DMS153 (cell line): ENCODE data around the gene BUB3.
"Not testable (repeated sequence)": the region's sequence is repeated elsewhere in the genome, so short reads cannot be mapped to it uniquely, and the experiment has no call there.

ENCODE experiments used
- DNase-seq: peaks from one replicate; lab custom pipeline; 2025; lab: John Stamatoyannopoulos, UW

The BUB3 gene

GRCh38 chr10:123154711-123155505 lies 706 bp downstream of the BUB3 start:
- DNase-seq: no peak

- DNase-seq: no peak
Measured at GRCh38 chr10:123156078-123156477, 1.9 kb downstream of the BUB3 start.

GRCh38 chr10:123157210-123157609 lies 3.0 kb downstream of the BUB3 start:
- DNase-seq: no peak

- DNase-seq: no peak
Measured at GRCh38 chr10:123158682-123159081, 4.5 kb downstream of the BUB3 start.

GRCh38 chr10:123160311-123160980 lies 6.2 kb downstream of the BUB3 start:
- no peak for DNase-seq

GRCh38 chr10:123164319-123164718 lies 10.1 kb downstream of the BUB3 start:
- no peak for DNase-seq

- DNase-seq: no peak
Measured at GRCh38 chr10:123165445-123166072, 11.4 kb downstream of the BUB3 start.

GRCh38 chr10:123166618-123167017 lies 12.4 kb downstream of the BUB3 start:
- no peak for DNase-seq

- no peak for DNase-seq
Measured at GRCh38 chr10:123170961-123171360, 16.8 kb downstream of the BUB3 start.

GRCh38 chr10:123171616-123172015 lies 17.4 kb downstream of the BUB3 start:
- not testable (repeated sequence) for DNase-seq

- no peak for DNase-seq
Measured at GRCh38 chr10:123175389-123176387, 21.5 kb downstream of the BUB3 start.

- not testable (repeated sequence) for DNase-seq
Measured at GRCh38 chr10:123178390-123178789, 24.2 kb downstream of the BUB3 start.

GRCh38 chr10:123180101-123181090 lies 26.2 kb downstream of the BUB3 start:
- DNase-seq: no peak

GRCh38 chr10:123183724-123184123 lies 29.5 kb downstream of the BUB3 start:
- no peak for DNase-seq

GRCh38 chr10:123187781-123188180 lies 33.6 kb downstream of the BUB3 start:
- DNase-seq: no peak

- no peak for DNase-seq
Measured at GRCh38 chr10:123191886-123192285, 37.7 kb downstream of the BUB3 start.

GRCh38 chr10:123194056-123194455 lies 39.9 kb downstream of the BUB3 start:
- DNase-seq: no peak

GRCh38 chr10:123200531-123200930 lies 46.3 kb downstream of the BUB3 start:
- no peak for DNase-seq

- no peak for DNase-seq
Measured at GRCh38 chr10:123202506-123202905, 48.3 kb downstream of the BUB3 start.

GRCh38 chr10:123203393-123204126 lies 49.4 kb downstream of the BUB3 start:
- no peak for DNase-seq
